HCT116 (cell line): Measurements from ENCODE around the gene TTBK1. TPM values are rescaled to one million over a fixed set of nuclear protein-coding genes. Genes with fewer than 3 reads are reported as not detected.

Experiments
- ATAC-seq: fragments of 200-7000 bp; cut with Tn5 transposase; 2 replicates; pipeline ENCODE4 v1.9.1; 2020; ENCODE audit warnings: mild to moderate bottlenecking, moderate library complexity
- BruUV-seq: library from RNA; stranded (reverse); fragments of 400-500 nt; replicated peaks from 2 replicates; lab custom pipeline; 2021; lab: Mats Ljungman, UMichigan
- CTCF ChIA-PET: fragments of 300-600 bp; sonication (Branson Sonifier 250); formaldehyde crosslinking; loops from one replicate; lab custom pipeline; 2021; ENCODE audit warnings: antibody characterized with exemption; lab: Charles Lee
- POLR2A ChIA-PET: fragments of 300-600, 350-600 bp; sonication (Branson Sonifier 250); formaldehyde crosslinking; loops from one replicate; lab custom pipeline; 2021; ENCODE audit warnings: antibody characterized with exemption; lab: Charles Lee
- RAD21 ChIA-PET, 2 experiments: fragments of 300-600 bp; sonication (Branson Sonifier 250); formaldehyde crosslinking; loops; one replicate each; lab custom pipeline; 2023; ENCODE audit warnings: low total read pairs in 2 of 2; ENCODE audit not compliant: uncharacterized antibody in 2 of 2, unreplicated experiment in 2 of 2, low non-redundant PET in 1 of 2; lab: Charles Lee
- DNase-seq: peaks from one replicate; pipeline ENCODE4 v3.0.0-alpha.2; 2010; ENCODE audit warnings: low read depth, low spot score
- H2AFZ ChIP-seq: fragments of 200-600 bp; shearing (Covaris generic), sonication (generic); 2 replicates; pipeline ENCODE4 v1.6.1; 2017; ENCODE audit warnings: low read depth, mixed run types, mixed read lengths, antibody characterized with exemption, low read length; ENCODE audit not compliant: poor library complexity, severe bottlenecking
- H3K27ac ChIP-seq: 2 replicates; pipeline ENCODE4 v1.5.1; 2012; ENCODE audit warnings: low read depth, low read length
- H3K27me3 ChIP-seq: fragments of 200-600 bp; sonication (generic); 2 replicates; pipeline ENCODE4 v1.6.1; 2016; ENCODE audit warnings: mixed run types, low read length, mixed read lengths; ENCODE audit not compliant: insufficient read depth
- H3K36me3 ChIP-seq, 2 experiments: fragments of 200-500 bp in 1 of 2; fragments of 200-600 bp in 1 of 2; sonication (Bioruptor generic) in 1 of 2; sonication (generic) in 1 of 2; 2 replicates each; pipeline versions ENCODE4 v1.5.1 to v1.6.1; 2014 to 2016; ENCODE audit warnings: low read length in 2 of 2, inconsistent platforms in 1 of 2, mixed read lengths in 1 of 2, mixed run types in 1 of 2; ENCODE audit not compliant: insufficient read depth in 2 of 2, control insufficient read depth in 1 of 2
- H3K4me1 ChIP-seq, 2 experiments: fragments of 200-600 bp in 1 of 2; sonication (generic) in 1 of 2; 2 replicates each; pipeline versions ENCODE4 v1.5.1 to v1.6.1; 2012 to 2017; ENCODE audit warnings: low read length in 2 of 2, inconsistent platforms in 1 of 2, mild to moderate bottlenecking in 1 of 2, mixed read lengths in 1 of 2, mixed run types in 1 of 2, moderate library complexity in 1 of 2; ENCODE audit not compliant: insufficient read depth in 2 of 2, control insufficient read depth in 1 of 2
- H3K4me2 ChIP-seq: fragments of 200-600 bp; sonication (generic); 2 replicates; pipeline ENCODE4 v1.6.1; 2017; ENCODE audit warnings: mixed run types, low read length, mixed read lengths
- H3K4me3 ChIP-seq, 2 experiments: fragments of 200-600 bp in 1 of 2; sonication (generic) in 1 of 2; replicated peaks in 1 of 2; 2 replicates each; pipeline ENCODE4 v1.5.1; 2011 to 2016; ENCODE audit warnings: low read length in 2 of 2, control low read depth in 1 of 2, low read depth in 1 of 2, mild to moderate bottlenecking in 1 of 2, mixed read lengths in 1 of 2, mixed run types in 1 of 2
- H3K79me2 ChIP-seq: fragments of 200-600 bp; sonication (generic); 2 replicates; pipeline ENCODE4 v1.6.1; 2017; ENCODE audit warnings: mild to moderate bottlenecking, mixed run types, low read length, moderate library complexity, mixed read lengths; ENCODE audit not compliant: insufficient read depth
- H3K9ac ChIP-seq: fragments of 200-600 bp; sonication (generic); 2 replicates; pipeline ENCODE4 v1.6.1; 2016; ENCODE audit warnings: low read length, mixed read lengths
- H3K9me2 ChIP-seq: fragments of 200-600 bp; sonication (generic), shearing (Covaris generic); 2 replicates; pipeline ENCODE4 v1.6.1; 2017; ENCODE audit warnings: mixed run types, mild to moderate bottlenecking, moderate library complexity; ENCODE audit not compliant: insufficient read depth
- H3K9me3 ChIP-seq, 2 experiments: fragments of 200-500 bp in 1 of 2; fragments of 200-600 bp in 1 of 2; sonication (Bioruptor generic) in 1 of 2; sonication (generic) in 1 of 2; 2 replicates each; pipeline ENCODE4 v1.6.1; 2014 to 2017; ENCODE audit warnings: low read length in 2 of 2, mixed read lengths in 2 of 2, inconsistent platforms in 1 of 2, low read depth in 1 of 2, mild to moderate bottlenecking in 1 of 2, mixed run types in 1 of 2, moderate library complexity in 1 of 2; ENCODE audit not compliant: control insufficient read depth in 1 of 2, insufficient read depth in 1 of 2
- H4K20me1 ChIP-seq: fragments of 200-600 bp; sonication (generic), shearing (Covaris generic); 2 replicates; pipeline ENCODE4 v1.6.1; 2017; ENCODE audit warnings: mixed run types, mild to moderate bottlenecking, moderate library complexity; ENCODE audit not compliant: insufficient read depth
- CTCF ChIP-seq, 3 experiments: fragments of 200-600 bp in 1 of 3; sonication (generic) in 1 of 3; IDR thresholded peaks in 2 of 3; conservative IDR thresholded peaks in 1 of 3; 2 replicates each; pipeline ENCODE4 v1.5.1; 2012 to 2017; ENCODE audit warnings: low read depth in 2 of 3, low read length in 2 of 3, antibody characterized with exemption in 1 of 3, borderline replicate concordance in 1 of 3, control low read depth in 1 of 3, mild to moderate bottlenecking in 1 of 3, mixed read lengths in 1 of 3, mixed run types in 1 of 3, moderate library complexity in 1 of 3; ENCODE audit not compliant: insufficient read depth in 1 of 3
- EGR1 ChIP-seq: IDR thresholded peaks from 2 replicates; pipeline ENCODE4 v1.6.1; 2012; ENCODE audit warnings: low read depth
- FOSL1 ChIP-seq: IDR thresholded peaks from 2 replicates; pipeline ENCODE4 v1.6.1; 2012; ENCODE audit warnings: low read depth
- JUND ChIP-seq: IDR thresholded peaks from 2 replicates; pipeline ENCODE4 v1.6.1; 2012
- POLR2A ChIP-seq: IDR thresholded peaks from 2 replicates; pipeline ENCODE4 v1.7.0; 2011; ENCODE audit warnings: borderline replicate concordance; ENCODE audit not compliant: insufficient read depth, insufficient read length; ENCODE audit errors: extremely low read depth
- RAD21 ChIP-seq: IDR thresholded peaks from 2 replicates; pipeline ENCODE4 v1.6.1; 2012; ENCODE audit warnings: low read depth, mild to moderate bottlenecking
- REST ChIP-seq: IDR thresholded peaks from 2 replicates; pipeline ENCODE4 v1.6.1; 2012; ENCODE audit warnings: low read depth
- SIN3A ChIP-seq: IDR thresholded peaks from 2 replicates; pipeline ENCODE4 v1.6.1; 2012; ENCODE audit warnings: low read depth
- SP1 ChIP-seq: IDR thresholded peaks from 2 replicates; pipeline ENCODE4 v1.6.1; 2012; ENCODE audit warnings: low read depth
- TCF7L2 ChIP-seq: IDR thresholded peaks from 2 replicates; pipeline ENCODE4 v1.7.0; 2011; ENCODE audit warnings: borderline replicate concordance, inconsistent platforms; ENCODE audit not compliant: insufficient read depth, insufficient read length; ENCODE audit errors: extremely low read depth
- YY1 ChIP-seq: IDR thresholded peaks from 2 replicates; pipeline ENCODE4 v1.6.1; 2011; ENCODE audit warnings: low read length, low read depth, moderate library complexity, mild to moderate bottlenecking; ENCODE audit not compliant: insufficient replicate concordance; ENCODE audit errors: extremely low read depth
- ZBTB33 ChIP-seq: IDR thresholded peaks from 2 replicates; pipeline ENCODE4 v1.6.1; 2011; ENCODE audit warnings: mild to moderate bottlenecking, low read length, moderate library complexity; ENCODE audit not compliant: insufficient replicate concordance; ENCODE audit errors: extremely low read depth
- ZFX ChIP-seq: fragments of 450-650 bp; IDR thresholded peaks from 2 replicates; pipeline ENCODE4 v1.6.1; 2017
- intact Hi-C: fragments of 100-400 bp; cut with micrococcal nuclease; formaldehyde crosslinking; loops from 2 replicates; pipeline ENCODE4 v1.10.0; 2022
- total RNA-seq: library from RNA; stranded (reverse); gene quantifications from one replicate; pipeline ENCODE4 v1.2.1, GENCODE V29; 2021; ENCODE audit not compliant: unreplicated experiment

Gene TTBK1
- total RNA-seq, 1 experiment from 2014 or later = not detected

GRCh38 chr6:43292341-43292740, 49.1 kb downstream of the TTBK1 start:
- H3K4me3 ChIP-seq = no peak overlapping the region
- BruUV-seq = no TSS peak
- no peak overlapping the region for H3K9ac ChIP-seq
- H3K27me3 ChIP-seq = no peaks in the 10 kb centered on the region
- ChIA-PET RAD21 (no interaction called here), POLR2A (no interaction called here), CTCF (no interaction called here)
- H3K27ac ChIP-seq = no peak overlapping the region
- H3K4me1 ChIP-seq = no peaks in the 10 kb centered on the region
- H3K9me2 ChIP-seq = no peaks in the 10 kb centered on the region
- no peak overlapping the region for H2AFZ ChIP-seq
- H3K9me3 ChIP-seq = no peaks in the 10 kb centered on the region
- DNase-seq (no peak), ATAC-seq (no peak)
- H3K36me3 ChIP-seq = no peaks in the 10 kb centered on the region
- no peak overlapping the region for H3K4me2 ChIP-seq
- H4K20me1 ChIP-seq = no peaks in the 10 kb centered on the region
- intact Hi-C loops = no loop called here
- no peaks in the 10 kb centered on the region for H3K79me2 ChIP-seq
- no peak for TF ChIP-seq SIN3A
- no peak for TF ChIP-seq JUND

- no peaks in the 10 kb centered on the region for H4K20me1 ChIP-seq
- ChIA-PET POLR2A (no interaction called here), RAD21 (no interaction called here), CTCF (no interaction called here)
- H3K4me3 ChIP-seq = no peak overlapping the region
- no peaks in the 10 kb centered on the region for H3K9me3 ChIP-seq
- no peaks in the 10 kb centered on the region for H3K79me2 ChIP-seq
- no peaks in the 10 kb centered on the region for H3K36me3 ChIP-seq
- no peak overlapping the region for H3K27ac ChIP-seq
- DNase-seq (no peak), ATAC-seq (no peak)
- H3K4me1 ChIP-seq = no peaks in the 10 kb centered on the region
- intact Hi-C loops = no loop called here
- H3K9ac ChIP-seq = no peak overlapping the region
- H3K27me3 ChIP-seq = no peaks in the 10 kb centered on the region
- H2AFZ ChIP-seq = no peak overlapping the region
- no peak overlapping the region for H3K4me2 ChIP-seq
- H3K9me2 ChIP-seq = no peaks in the 10 kb centered on the region
- BruUV-seq = no TSS peak
- TF ChIP-seq FOSL1 = no peak
- no peak for TF ChIP-seq POLR2A
- TF ChIP-seq EGR1 = no peak
- TF ChIP-seq REST = no peak
- TF ChIP-seq ZFX = no peak
- TF ChIP-seq RAD21 = no peak
- TF ChIP-seq SP1 = no peak
- TF ChIP-seq YY1 = no peak
- TF ChIP-seq CTCF (IDR thresholded peaks at IDR 0.05 in 2 of 3, conservative IDR thresholded peaks at IDR 0.05 in 1 of 3; ENCODE audit: borderline replicate concordance in 1 of 3, insufficient read depth in 1 of 3, low read depth in 2 of 3, low read length in 2 of 3) = no peak
- no peak for TF ChIP-seq JUND
- no peak for TF ChIP-seq TCF7L2
- no peak for TF ChIP-seq ZBTB33
Observed at GRCh38 chr6:43292763-43293318, 49.6 kb downstream of the TTBK1 start.
